C4-2B (cell line): ENCODE data around the gene TRIM14.
A peak's percentile ranks its signal among the peaks of the same experiment; 100 is the strongest.

Source experiments
- H3K27ac ChIP-seq: fragments of 450-650 bp; 2 replicates; pipeline ENCODE4 v1.5.1; 2017
- CTCF ChIP-seq: fragments of 450-650 bp; conservative IDR thresholded peaks from 2 replicates; pipeline ENCODE4 v1.5.1; 2017; ENCODE audit warnings: mild to moderate bottlenecking
- ZFX ChIP-seq: fragments of 450-650 bp; IDR thresholded peaks from 2 replicates; pipeline ENCODE4 v1.6.1; 2017

Gene TRIM14

GRCh38 chr9:98140503-98140902 lies 21.5 kb upstream of the TRIM14 start:
- no peak for TF ChIP-seq CTCF
- TF ChIP-seq ZFX: no peak
- H3K27ac ChIP-seq: no peak overlapping the region

- no peak for TF ChIP-seq ZFX
- peak overlapping the region; percentile 96 for H3K27ac ChIP-seq
Observed at GRCh38 chr9:98136489-98136888, 17.5 kb upstream of the TRIM14 start.

- TF ChIP-seq ZFX (no peak), CTCF (no peak)
- H3K27ac ChIP-seq: peak overlapping the region; percentile 96
Observed at GRCh38 chr9:98135938-98136337, 16.9 kb upstream of the TRIM14 start.

- TF ChIP-seq ZFX (no peak), CTCF (no peak)
- H3K27ac ChIP-seq: peak overlapping the region; percentile 96
Observed at GRCh38 chr9:98135558-98135934, 16.5 kb upstream of the TRIM14 start.

GRCh38 chr9:98134702-98135557 lies 15.9 kb upstream of the TRIM14 start:
- peak overlapping the region; percentile 96 for H3K27ac ChIP-seq
- TF ChIP-seq CTCF (no peak), ZFX (no peak)

GRCh38 chr9:98132806-98133631 lies 14.0 kb upstream of the TRIM14 start:
- TF ChIP-seq CTCF: no peak
- no peak for TF ChIP-seq ZFX
- peak overlapping the region; percentile 96 for H3K27ac ChIP-seq

GRCh38 chr9:98132158-98132557 lies 13.1 kb upstream of the TRIM14 start:
- TF ChIP-seq CTCF: no peak
- no peak for TF ChIP-seq ZFX
- H3K27ac ChIP-seq: no peak overlapping the region
